IMR-90 (cell line): ENCODE measurements around the gene CLEC17A. TPM values are rescaled to one million over a fixed set of nuclear protein-coding genes. Genes with fewer than 3 reads are reported as not detected.

Experiments
- ATAC-seq: fragments of 200-7000 bp; cut with Tn5 transposase; 2 replicates; pipeline ENCODE4 v1.9.1; 2020; ENCODE audit warnings: low read depth, mild to moderate bottlenecking, moderate library complexity
- BruUV-seq: library from RNA; stranded (reverse); fragments of 400-500 nt; replicated peaks from 2 replicates; lab custom pipeline; 2021; lab: Mats Ljungman, UMichigan
- CTCF ChIA-PET: fragments of 300-600 bp; formaldehyde crosslinking; extraction: SDS; loops from one replicate; lab custom pipeline; 2021; ENCODE audit warnings: antibody characterized with exemption; lab: Yijun Ruan, JAX
- POLR2A ChIA-PET: fragments of 300-600 bp; sonication (Branson Sonifier 250); formaldehyde crosslinking; loops from one replicate; lab custom pipeline; 2022; ENCODE audit warnings: antibody characterized with exemption; ENCODE audit not compliant: unreplicated experiment; lab: Charles Lee
- DNase-seq: peaks from one replicate; pipeline ENCODE4 v3.0.0; 2013
- H2AFZ ChIP-seq: replicated peaks from 2 replicates; pipeline ENCODE3; 2013; ENCODE audit warnings: low read length, mild to moderate bottlenecking; ENCODE audit not compliant: poor library complexity
- H2AK5ac ChIP-seq: 2 replicates; pipeline ENCODE4 v1.6.1; 2013; ENCODE audit warnings: low read depth, low read length, inconsistent platforms
- H2AK9ac ChIP-seq: replicated peaks from 2 replicates; pipeline ENCODE3; 2013; ENCODE audit warnings: mild to moderate bottlenecking, low read depth, low read length, moderate library complexity; ENCODE audit not compliant: poor library complexity
- H2BK120ac ChIP-seq: 2 replicates; pipeline ENCODE4 v1.6.1; 2013; ENCODE audit warnings: low read depth, low read length, inconsistent platforms
- H2BK15ac ChIP-seq: 3 replicates; pipeline ENCODE4 v1.6.1; 2013; ENCODE audit warnings: low read depth, low read length, inconsistent platforms
- H2BK20ac ChIP-seq: 2 replicates; pipeline ENCODE4 v1.6.1; 2013; ENCODE audit warnings: low read depth, mild to moderate bottlenecking, inconsistent platforms, low read length, moderate library complexity
- H2BK5ac ChIP-seq: 2 replicates; pipeline ENCODE4 v1.6.1; 2013; ENCODE audit warnings: mild to moderate bottlenecking, low read depth, low read length, inconsistent platforms; ENCODE audit not compliant: poor library complexity, severe bottlenecking
- H3K14ac ChIP-seq: replicated peaks from 2 replicates; pipeline ENCODE4 v1.6.1; 2013; ENCODE audit warnings: low read depth, low read length, inconsistent platforms
- H3K18ac ChIP-seq: 2 replicates; pipeline ENCODE4 v1.6.1; 2013; ENCODE audit warnings: low read depth, low read length, control low read depth
- H3K23ac ChIP-seq: 2 replicates; pipeline ENCODE4 v1.6.1; 2013; ENCODE audit warnings: low read depth, low read length, inconsistent platforms
- H3K27ac ChIP-seq: 2 replicates; pipeline ENCODE4 v1.5.1; 2013; ENCODE audit warnings: mild to moderate bottlenecking, control low read depth, low read length; ENCODE audit not compliant: insufficient read depth
- H3K27me3 ChIP-seq: 2 replicates; pipeline ENCODE4 v1.6.1; 2013; ENCODE audit warnings: low read length; ENCODE audit not compliant: control insufficient read depth, insufficient read depth
- H3K36me3 ChIP-seq: 2 replicates; pipeline ENCODE4 v1.6.1; 2013; ENCODE audit warnings: low read length, mixed read lengths; ENCODE audit not compliant: control insufficient read depth, insufficient read depth
- H3K4ac ChIP-seq: 2 replicates; pipeline ENCODE4 v1.6.1; 2013; ENCODE audit warnings: low read depth, low read length, inconsistent platforms
- H3K4me1 ChIP-seq: 2 replicates; pipeline ENCODE4 v1.6.1; 2013; ENCODE audit warnings: low read length, mixed read lengths; ENCODE audit not compliant: control insufficient read depth, insufficient read depth
- H3K4me2 ChIP-seq: 2 replicates; pipeline ENCODE4 v1.6.1; 2013; ENCODE audit warnings: low read depth, mild to moderate bottlenecking, control low read depth, low read length, moderate library complexity
- H3K4me3 ChIP-seq: 2 replicates; pipeline ENCODE4 v1.5.1; 2013; ENCODE audit warnings: low read depth, mild to moderate bottlenecking, control low read depth, low read length, moderate library complexity; ENCODE audit not compliant: insufficient read depth
- H3K56ac ChIP-seq: 2 replicates; pipeline ENCODE4 v1.6.1; 2013; ENCODE audit warnings: low read length, inconsistent platforms; ENCODE audit not compliant: insufficient read depth; ENCODE audit errors: extremely low read depth
- H3K79me1 ChIP-seq, 2 experiments: 2 replicates each; pipeline ENCODE4 v1.6.1; 2013; ENCODE audit warnings: low read length in 2 of 2, inconsistent platforms in 1 of 2, low read depth in 1 of 2
- H3K9ac ChIP-seq: 2 replicates; pipeline ENCODE4 v1.6.1; 2013; ENCODE audit warnings: low read depth, low read length, control low read depth
- H3K9me1 ChIP-seq: 2 replicates; pipeline ENCODE4 v1.6.1; 2013; ENCODE audit warnings: low read length, inconsistent platforms; ENCODE audit not compliant: insufficient read depth
- H3K9me3 ChIP-seq: 2 replicates; pipeline ENCODE4 v1.6.1; 2013; ENCODE audit warnings: low read length; ENCODE audit not compliant: control insufficient read depth, insufficient read depth
- H4K20me1 ChIP-seq: 2 replicates; pipeline ENCODE4 v1.6.1; 2013; ENCODE audit warnings: low read length, inconsistent platforms; ENCODE audit not compliant: insufficient read depth
- H4K5ac ChIP-seq: 2 replicates; pipeline ENCODE4 v1.6.1; 2013; ENCODE audit warnings: mild to moderate bottlenecking, low read depth, low read length, control low read depth
- H4K8ac ChIP-seq, 2 experiments: 2 replicates each; pipeline ENCODE4 v1.6.1; 2013; ENCODE audit warnings: low read depth in 2 of 2, low read length in 2 of 2, control low read depth in 1 of 2, inconsistent platforms in 1 of 2
- H4K91ac ChIP-seq: 2 replicates; pipeline ENCODE4 v1.6.1; 2013; ENCODE audit warnings: low read depth, low read length, inconsistent platforms; ENCODE audit not compliant: insufficient read depth
- CEBPB ChIP-seq: IDR thresholded peaks from 2 replicates; pipeline ENCODE4 v1.6.1; 2012; ENCODE audit warnings: low read depth, low read length, improper control_type of control experiment
- SMC3 ChIP-seq: fragments of 150-350 bp; IDR thresholded peaks from 2 replicates; pipeline ENCODE4 v1.6.1; 2016; ENCODE audit warnings: low read depth, mild to moderate bottlenecking, antibody characterized with exemption, low read length, moderate library complexity
- USF2 ChIP-seq: fragments of 150-350 bp; IDR thresholded peaks from 2 replicates; pipeline ENCODE4 v1.6.1; 2017; ENCODE audit warnings: mild to moderate bottlenecking, antibody characterized with exemption, low read length, low read depth
- WGBS, 2 experiments: methylation state at CpG; one replicate each; pipeline versions ENCODE4 v1.1.5 to v1.1.7; 2013; ENCODE audit warnings: missing lambda C conversion rate in 2 of 2; ENCODE audit not compliant: insufficient read length in 1 of 2; ENCODE audit errors: extremely low coverage in 2 of 2; 5-methylcytosine and 5-hydroxymethylcytosine counted together
- dilution Hi-C: fragments of 300-500 bp; cut with HindIII; formaldehyde crosslinking; loops from one replicate; pipeline ENCODE4 v1.14.3; 2018; ENCODE audit warnings: low sequenced_read_pairs; ENCODE audit not compliant: unreplicated experiment
- in situ Hi-C: fragments of 300-500 bp; cut with MboI; formaldehyde crosslinking; loops from 3 replicates; pipeline ENCODE4 v1.14.3; 2019; ENCODE audit warnings: low sequenced_read_pairs, inconsistent platforms, mixed read lengths
- intact Hi-C: fragments of 100-400 bp; cut with micrococcal nuclease; formaldehyde crosslinking; loops from 2 replicates; pipeline ENCODE4 v1.10.0; 2022
- polyA plus RNA-seq, 3 experiments: library from polyadenylated mRNA; depleted of rRNA; stranded (reverse); fragments of >200 nt; gene quantifications; 2 replicates each; pipeline ENCODE4 v1.2.3, GENCODE V29; 2012; ENCODE audit warnings: low replicate concordance in 1 of 3
- total RNA-seq: library from RNA; depleted of rRNA; stranded (reverse); fragments of >200 nt; gene quantifications from 2 replicates; pipeline ENCODE4 v1.2.3, GENCODE V29; 2012

Gene CLEC17A
- total and polyA plus RNA-seq, 2 of the 4 experiments (the other 2 are of a cell fraction), result 0.05 TPM; not detected in 1

- H3K4me3 ChIP-seq, result no peak overlapping the region
- H3K14ac ChIP-seq, result no peak overlapping the region
- CTCF ChIA-PET, result no interaction called here
- no peak overlapping the region for H3K4ac ChIP-seq
- H2BK20ac ChIP-seq, result no peak overlapping the region
- no peak overlapping the region for H4K5ac ChIP-seq
- in situ Hi-C loops (no loop called here), dilution Hi-C loops (no loop called here), intact Hi-C loops (no loop called here)
- H3K36me3 ChIP-seq, result no peaks in the 10 kb centered on the region
- no peak overlapping the region for H2BK5ac ChIP-seq
- peak; percentile 15 for DNase-seq
- no CpG with 5 or more reads among the region's 1 CpG for WGBS, 2 experiments
- no peak overlapping the region for H3K56ac ChIP-seq
- H4K91ac ChIP-seq, result no peak overlapping the region
- H2AK9ac ChIP-seq, result no peak overlapping the region
- H3K18ac ChIP-seq, result no peak overlapping the region
- POLR2A ChIA-PET, result no interaction called here
- H3K9me3 ChIP-seq, result no peaks in the 10 kb centered on the region; the same call in 1 of the 2 replicates
- no TSS peak for BruUV-seq
- no peak overlapping the region for H2AK5ac ChIP-seq
- H3K4me1 ChIP-seq, result no peaks in the 10 kb centered on the region
- no peak overlapping the region for H3K27ac ChIP-seq
- no peak overlapping the region for H3K23ac ChIP-seq
- H2BK120ac ChIP-seq, result no peak overlapping the region
- H4K20me1 ChIP-seq, result no peaks in the 10 kb centered on the region
- H4K8ac ChIP-seq, result no peak overlapping the region
- H3K4me2 ChIP-seq, result no peak overlapping the region
- no peak overlapping the region for H2BK15ac ChIP-seq
- H3K79me1 ChIP-seq, result no peaks in the 10 kb centered on the region
- no peaks in the 10 kb centered on the region for H3K9me1 ChIP-seq
- no peak overlapping the region for H2AFZ ChIP-seq
- TF ChIP-seq SMC3, result no peak
- TF ChIP-seq USF2, result peak; percentile 54; the same call in 1 of the 2 replicates
- TF ChIP-seq CEBPB, result no peak
- no peaks in the 10 kb centered on the region for H3K27me3 ChIP-seq
- no peak overlapping the region for H3K9ac ChIP-seq
- 0 out of 2 replicates have a peak, but pooled peaks have one; percentile 35 for ATAC-seq
Measured at GRCh38 chr19:14632286-14632685, 49.4 kb downstream of the CLEC17A start.
